ENCODE results near the gene DENND6A. TPM values are rescaled to one million over a fixed set of nuclear protein-coding genes. Genes with fewer than 3 reads are reported as not detected.

The DENND6A gene
- total RNA-seq, 2 donors from 2014 or later: 34.0 to 42.0 TPM

DNA sequence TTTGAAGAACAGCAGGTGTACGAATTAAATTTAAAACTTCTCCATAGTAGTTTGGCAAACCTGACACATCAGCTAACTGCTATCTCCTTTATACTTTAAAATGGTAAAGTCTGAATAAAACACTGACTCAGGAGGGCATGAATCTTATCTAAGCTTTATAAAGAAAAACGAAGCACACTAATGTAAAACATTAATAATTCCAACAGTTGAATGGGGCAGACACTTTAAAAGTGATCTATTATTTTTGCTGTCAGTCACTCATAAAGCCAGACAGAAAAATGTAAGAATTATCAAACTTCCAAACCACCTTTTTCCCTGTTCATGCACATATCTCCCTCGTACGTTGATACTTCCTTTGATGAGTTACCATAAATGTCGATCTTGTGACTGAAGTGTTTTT, 98.3 kb downstream of the DENND6A start:
- no peaks in the 10 kb centered on the region for H3K27me3 ChIP-seq (replicated peaks; ENCODE audit: insufficient read depth)
- H3K27ac ChIP-seq: peak overlapping the region; percentile 100
- ATAC-seq (ENCODE audit: insufficient number of reproducible peaks, low FRiP score, low read depth): no peak
- no peaks in the 10 kb centered on the region for H3K9me3 ChIP-seq
- H3K4me3 ChIP-seq: peak overlapping the region; percentile 100
- TF ChIP-seq, protein P1, sequence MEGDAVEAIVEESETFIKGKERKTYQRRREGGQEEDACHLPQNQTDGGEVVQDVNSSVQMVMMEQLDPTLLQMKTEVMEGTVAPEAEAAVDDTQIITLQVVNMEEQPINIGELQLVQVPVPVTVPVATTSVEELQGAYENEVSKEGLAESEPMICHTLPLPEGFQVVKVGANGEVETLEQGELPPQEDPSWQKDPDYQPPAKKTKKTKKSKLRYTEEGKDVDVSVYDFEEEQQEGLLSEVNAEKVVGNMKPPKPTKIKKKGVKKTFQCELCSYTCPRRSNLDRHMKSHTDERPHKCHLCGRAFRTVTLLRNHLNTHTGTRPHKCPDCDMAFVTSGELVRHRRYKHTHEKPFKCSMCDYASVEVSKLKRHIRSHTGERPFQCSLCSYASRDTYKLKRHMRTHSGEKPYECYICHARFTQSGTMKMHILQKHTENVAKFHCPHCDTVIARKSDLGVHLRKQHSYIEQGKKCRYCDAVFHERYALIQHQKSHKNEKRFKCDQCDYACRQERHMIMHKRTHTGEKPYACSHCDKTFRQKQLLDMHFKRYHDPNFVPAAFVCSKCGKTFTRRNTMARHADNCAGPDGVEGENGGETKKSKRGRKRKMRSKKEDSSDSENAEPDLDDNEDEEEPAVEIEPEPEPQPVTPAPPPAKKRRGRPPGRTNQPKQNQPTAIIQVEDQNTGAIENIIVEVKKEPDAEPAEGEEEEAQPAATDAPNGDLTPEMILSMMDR (IDR thresholded peaks at IDR 0.05): no peak
- H3K4me1 ChIP-seq (ENCODE audit: control insufficient read depth in 1 of 2, low read depth in 2 of 2): peaks cover 37 to 62% of the 10 kb centered on the region in 2 donors
- no peaks in the 10 kb centered on the region for H3K36me3 ChIP-seq
- DNase-seq (ENCODE audit: low spot score): no peak

DNA sequence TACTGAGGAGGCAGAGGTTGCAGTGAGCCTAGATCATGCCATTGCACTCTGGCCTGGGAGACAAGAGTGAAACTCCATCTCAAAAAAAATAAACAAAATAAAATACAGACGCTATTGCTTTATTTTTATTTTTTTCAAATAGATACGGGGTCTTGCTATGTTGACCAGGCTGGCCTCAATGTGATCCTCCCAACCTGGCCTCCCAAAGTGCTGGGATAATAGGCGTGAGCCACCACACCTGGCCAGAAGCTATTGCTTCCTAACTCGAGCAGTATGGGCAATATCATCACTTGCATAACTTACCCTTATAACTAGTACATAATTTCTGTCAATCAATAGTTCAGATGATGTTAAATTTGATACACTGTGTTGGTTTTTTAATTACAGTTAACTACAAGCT, 98.7 kb downstream of the DENND6A start:
- H3K4me1 ChIP-seq (ENCODE audit: control insufficient read depth in 1 of 2, low read depth in 2 of 2): peaks cover 37 to 65% of the 10 kb centered on the region in 2 donors
- H3K9me3 ChIP-seq: no peaks in the 10 kb centered on the region
- H3K4me3 ChIP-seq: peak overlapping the region; percentile 100
- no peak for ATAC-seq (ENCODE audit: insufficient number of reproducible peaks, low FRiP score, low read depth)
- no peaks in the 10 kb centered on the region for H3K36me3 ChIP-seq
- TF ChIP-seq, protein P1 (IDR thresholded peaks at IDR 0.05): no peak
- no peak for DNase-seq (ENCODE audit: low spot score)
- H3K27me3 ChIP-seq (replicated peaks; ENCODE audit: insufficient read depth): no peaks in the 10 kb centered on the region
- H3K27ac ChIP-seq: no peak overlapping the region

DNA sequence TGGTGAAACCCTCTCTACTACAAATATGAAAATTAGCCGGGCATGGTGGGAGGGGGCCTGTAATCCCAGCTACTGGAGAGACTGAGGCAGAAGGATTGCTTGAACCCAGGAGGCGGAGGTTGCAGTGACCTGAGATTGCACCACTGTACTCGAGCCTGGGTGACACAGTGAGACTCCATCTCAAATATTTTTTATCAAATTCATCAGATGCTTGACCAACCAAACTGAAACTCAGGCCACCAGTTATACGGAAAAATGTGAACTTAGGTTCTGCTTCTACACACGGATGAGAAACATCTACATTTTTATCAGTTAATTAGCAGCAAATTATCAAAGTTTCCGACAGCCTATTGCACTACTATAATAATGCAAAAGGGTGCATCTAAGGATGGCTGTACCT, 100.6 kb downstream of the DENND6A start:
- peaks cover 37 to 64% of the 10 kb centered on the region in 2 donors for H3K4me1 ChIP-seq (ENCODE audit: control insufficient read depth in 1 of 2, low read depth in 2 of 2)
- DNase-seq (ENCODE audit: low spot score) (no peak), ATAC-seq (ENCODE audit: insufficient number of reproducible peaks, low FRiP score, low read depth) (no peak)

DNA sequence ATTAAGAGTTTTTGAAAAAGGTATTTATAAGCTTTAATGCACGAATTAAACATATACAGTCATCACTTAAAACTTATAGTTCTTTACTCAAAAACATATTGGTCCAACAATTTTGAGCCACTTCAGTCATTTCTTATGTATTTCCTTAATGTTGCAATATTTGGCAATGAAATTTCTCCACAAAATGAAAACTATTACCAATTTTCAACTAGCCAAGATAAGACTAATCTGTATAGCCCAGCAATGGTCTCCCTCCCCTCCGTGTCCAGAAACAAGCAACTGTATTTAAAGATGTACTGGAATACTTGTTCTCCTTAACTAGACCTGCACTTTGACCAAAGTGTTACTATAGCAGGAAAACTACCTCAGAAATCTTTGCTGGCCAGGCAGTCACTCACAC, 105.0 kb downstream of the DENND6A start:
- Histone ChIP-seq H3K4me1 (ENCODE audit: control insufficient read depth in 1 of 2, low read depth in 2 of 2) (peaks cover 32 to 59% of the 10 kb centered on the region in 2 donors), H3K4me3 (no peak overlapping the region), H3K36me3 (peaks cover 9% of the 10 kb centered on the region), H3K27ac (no peak overlapping the region), H3K9me3 (no peaks in the 10 kb centered on the region), H3K27me3 (replicated peaks; ENCODE audit: insufficient read depth) (no peaks in the 10 kb centered on the region)
- TF ChIP-seq, protein P1 (IDR thresholded peaks at IDR 0.05): no peak
- ATAC-seq (ENCODE audit: insufficient number of reproducible peaks, low FRiP score, low read depth): no peak
- no peak for DNase-seq (ENCODE audit: low spot score)

More for the DNA sequence above, 100.6 kb downstream of the DENND6A start:
- TF ChIP-seq, protein P1 (IDR thresholded peaks at IDR 0.05): no peak
- peak overlapping the region; percentile 7 for H3K4me3 ChIP-seq
- no peak overlapping the region for H3K27ac ChIP-seq
- H3K9me3 ChIP-seq: no peaks in the 10 kb centered on the region
- H3K36me3 ChIP-seq: no peaks in the 10 kb centered on the region
- no peaks in the 10 kb centered on the region for H3K27me3 ChIP-seq (replicated peaks; ENCODE audit: insufficient read depth)

DNA sequence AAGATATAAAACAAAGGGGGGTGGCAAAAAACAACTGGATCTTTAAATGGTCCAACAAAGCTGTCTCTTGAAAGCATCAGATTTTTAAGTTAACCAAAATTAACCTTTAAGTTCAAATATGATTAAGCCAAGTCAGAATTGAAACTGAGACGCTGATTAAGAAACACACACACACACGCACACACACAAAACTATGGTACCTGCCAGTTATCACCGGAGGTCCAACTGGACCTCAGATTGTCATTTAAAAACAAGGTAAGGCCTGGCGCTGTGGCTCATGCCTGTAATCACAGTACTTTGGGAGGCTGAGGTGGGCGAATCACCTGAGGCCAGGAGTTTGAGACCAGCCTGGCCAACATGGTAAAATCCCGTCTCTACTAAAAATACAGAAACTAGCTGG, 106.1 kb downstream of the DENND6A start:
- no peak overlapping the region for H3K27ac ChIP-seq
- H3K9me3 ChIP-seq: no peaks in the 10 kb centered on the region
- no peaks in the 10 kb centered on the region for H3K27me3 ChIP-seq (replicated peaks; ENCODE audit: insufficient read depth)
- H3K4me3 ChIP-seq: no peak overlapping the region
- no peak for ATAC-seq (ENCODE audit: insufficient number of reproducible peaks, low FRiP score, low read depth)
- peaks cover 27 to 50% of the 10 kb centered on the region in 2 donors for H3K4me1 ChIP-seq (ENCODE audit: control insufficient read depth in 1 of 2, low read depth in 2 of 2)
- no peak for DNase-seq (ENCODE audit: low spot score)
- TF ChIP-seq, protein P1 (IDR thresholded peaks at IDR 0.05): no peak
- H3K36me3 ChIP-seq: peaks cover 9% of the 10 kb centered on the region
